Cardiac muscle cell (in vitro differentiated cells and primary cell): Measurements from ENCODE around the gene PDE10A. TPM values are rescaled to one million over a fixed set of nuclear protein-coding genes. Genes with fewer than 3 reads are reported as not detected.
"Not testable (repeated sequence)": the region's sequence is repeated elsewhere in the genome, so short reads cannot be mapped to it uniquely, and the experiment has no call there.

ENCODE experiments used
- DNase-seq, 2 donors: peaks; one replicate each; pipeline versions ENCODE4 v3.0.0 to v3.0.0-alpha.2; 2010 to 2017; ENCODE audit warnings: low read depth in 1 of 2, low spot score in 1 of 2
- H3K27ac ChIP-seq: fragments of 200-600 bp; sonication (generic); 2 replicates; pipeline ENCODE4 v1.5.1; 2016
- H3K27me3 ChIP-seq: fragments of 200-600 bp; sonication (generic); 2 replicates; pipeline ENCODE4 v1.6.0; 2016; ENCODE audit warnings: control low read depth
- H3K36me3 ChIP-seq: fragments of 200-600 bp; sonication (generic); 2 replicates; pipeline ENCODE4 v1.5.1; 2016; ENCODE audit warnings: control low read depth
- H3K4me1 ChIP-seq: fragments of 200-600 bp; sonication (generic); 2 replicates; pipeline ENCODE4 v1.8.1; 2017; ENCODE audit warnings: low read depth, mild to moderate bottlenecking, mixed run types
- H3K4me3 ChIP-seq: fragments of 200-600 bp; sonication (generic); 2 replicates; pipeline ENCODE4 v1.5.1; 2016; ENCODE audit warnings: mild to moderate bottlenecking
- H3K9me3 ChIP-seq: fragments of 200-600 bp; sonication (generic); 2 replicates; pipeline ENCODE4 v1.5.1; 2017; ENCODE audit warnings: low read depth, mild to moderate bottlenecking, control low read depth
- CTCF ChIP-seq: IDR thresholded peaks from 2 replicates; pipeline ENCODE4 v1.5.1; 2012; ENCODE audit warnings: low read depth, mild to moderate bottlenecking, low read length
- polyA plus RNA-seq: library from polyadenylated mRNA; unstranded; fragments of >200 nt; fragmentation: Nextera tagmentation; extraction: Ambion mirVana; gene quantifications from 2 replicates; pipeline ENCODE4 v1.2.1, GENCODE V29; 2016
- total RNA-seq: library from RNA; depleted of rRNA; stranded (reverse); fragments of >200 nt; gene quantifications from 2 replicates; pipeline ENCODE4 v1.2.3, GENCODE V29; 2016

PDE10A gene
- total and polyA plus RNA-seq, 2 experiments from 2014 or later: 0.82 to 5.4 TPM

GRCh38 chr6:165469483-165469882, 193.6 kb downstream of the PDE10A start:
- no peaks in the 10 kb centered on the region for H3K4me1 ChIP-seq
- no peaks in the 10 kb centered on the region for H3K27me3 ChIP-seq
- no peaks in the 10 kb centered on the region for H3K36me3 ChIP-seq
- TF ChIP-seq CTCF: no peak
- H3K9me3 ChIP-seq: no peaks in the 10 kb centered on the region
- H3K4me3 ChIP-seq: no peak overlapping the region
- DNase-seq: no peak
- no peak overlapping the region for H3K27ac ChIP-seq

- peak in 1 of 2 donors; percentile 26 for DNase-seq
- H3K9me3 ChIP-seq: no peaks in the 10 kb centered on the region
These were observed 194.5 kb downstream of the PDE10A start for GRCh38 chr6:165468340-165469235.

DNA sequence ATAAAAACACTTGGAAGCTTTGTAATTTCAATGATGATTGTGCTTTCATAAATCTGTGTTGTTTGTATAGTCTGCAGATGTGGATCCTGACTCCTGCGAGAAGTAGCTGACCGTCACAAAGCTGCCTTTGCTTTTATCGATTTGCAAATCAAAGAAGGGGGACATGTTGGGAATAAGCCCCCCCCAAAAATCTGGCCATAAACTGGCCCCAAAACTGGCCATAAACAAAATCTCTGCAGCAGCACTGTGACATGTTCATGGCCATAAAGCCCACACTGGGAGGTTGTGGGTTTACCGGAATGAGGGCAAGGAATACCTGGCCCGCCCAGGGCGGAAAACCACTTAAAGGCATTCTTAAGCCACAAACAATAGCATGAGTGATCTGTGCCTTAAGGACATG, 199.5 kb downstream of the PDE10A start:
- not testable (repeated sequence) for H3K4me3 ChIP-seq, H3K27ac ChIP-seq, H3K27me3 ChIP-seq, H3K9me3 ChIP-seq, DNase-seq, H3K36me3 ChIP-seq, H3K4me1 ChIP-seq

More at GRCh38 chr6:165468340-165469235, 194.5 kb downstream of the PDE10A start:
- TF ChIP-seq CTCF: no peak
- no peaks in the 10 kb centered on the region for H3K4me1 ChIP-seq
- no peak overlapping the region for H3K4me3 ChIP-seq
- no peaks in the 10 kb centered on the region for H3K36me3 ChIP-seq
- H3K27ac ChIP-seq: no peak overlapping the region
- no peaks in the 10 kb centered on the region for H3K27me3 ChIP-seq

GRCh38 chr6:165459605-165460301, 203.3 kb downstream of the PDE10A start:
- not testable (repeated sequence) for H3K4me3 ChIP-seq, H3K4me1 ChIP-seq, DNase-seq, H3K9me3 ChIP-seq, H3K27me3 ChIP-seq, H3K36me3 ChIP-seq, H3K27ac ChIP-seq

DNA sequence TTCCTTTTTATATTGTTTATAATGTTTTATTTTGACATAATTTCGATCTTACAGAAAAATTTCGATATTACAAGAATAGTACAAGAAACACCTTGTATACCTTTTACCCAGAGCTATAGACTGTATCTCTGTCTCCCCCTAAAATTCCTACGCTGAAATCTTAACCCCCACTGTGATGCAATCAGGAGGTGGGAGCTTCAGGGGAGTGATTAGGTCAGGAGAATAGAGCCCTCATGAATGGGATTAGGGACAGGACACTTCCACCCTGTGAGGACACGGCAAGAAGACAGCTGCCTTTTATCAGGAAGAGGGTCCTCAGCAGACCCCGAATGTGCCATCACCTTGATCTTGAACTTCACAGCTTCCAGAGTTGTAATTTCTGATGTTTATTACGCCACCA, 204.9 kb downstream of the PDE10A start:
- H3K4me3 ChIP-seq: no peak overlapping the region
- no peak for TF ChIP-seq CTCF

DNA sequence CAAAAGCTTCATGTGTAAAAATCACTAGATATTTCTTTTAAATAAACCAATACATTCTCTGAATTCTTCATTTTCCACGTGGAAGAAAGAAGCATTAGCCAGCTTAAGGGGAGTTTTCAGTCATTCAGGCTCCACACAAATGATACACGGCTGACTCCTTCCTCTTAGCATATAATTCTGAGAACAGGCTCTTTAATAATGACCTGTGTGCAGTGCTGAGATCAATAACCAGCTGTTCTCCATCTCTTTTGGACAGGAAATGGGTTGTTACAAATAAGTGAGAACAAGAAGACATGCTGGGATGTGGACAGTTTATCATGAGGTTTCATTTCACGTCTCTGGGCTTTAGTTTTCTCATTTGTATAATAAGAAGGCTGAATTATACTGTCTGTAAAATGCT, 206.8 kb downstream of the PDE10A start:
- Histone ChIP-seq H3K36me3 (no peaks in the 10 kb centered on the region), H3K27ac (no peak overlapping the region), H3K27me3 (no peaks in the 10 kb centered on the region), H3K4me3 (no peak overlapping the region), H3K4me1 (no peaks in the 10 kb centered on the region), H3K9me3 (no peaks in the 10 kb centered on the region)
- DNase-seq: peak in 1 of 2 donors; percentile 25
- TF ChIP-seq CTCF: no peak

More for the DNA sequence above, 204.9 kb downstream of the PDE10A start:
- Histone ChIP-seq H3K36me3 (no peaks in the 10 kb centered on the region), H3K27ac (no peak overlapping the region), H3K27me3 (no peaks in the 10 kb centered on the region), H3K9me3 (no peaks in the 10 kb centered on the region), H3K4me1 (no peaks in the 10 kb centered on the region)
- DNase-seq: no peak
